ENCODE results near the gene HDAC11. TPM values are rescaled to one million over a fixed set of nuclear protein-coding genes. Genes with fewer than 3 reads are reported as not detected.

Gene HDAC11
- total RNA-seq, 4 donors from 2014 or later: 15.8 to 41.0 (median 32.2) TPM

- Histone ChIP-seq H3K4me3 (no peak overlapping the region), H3K4me1 (peaks cover 13 to 20% (median 16%) of the 10 kb centered on the region in 4 donors), H3K27me3 (peaks cover 0 to 11% (median 0%) of the 10 kb centered on the region in 4 donors), H3K9me3 (no peaks in the 10 kb centered on the region), H3K36me3 (no peaks in the 10 kb centered on the region), H3K27ac (replicated peaks in 1 of 4) (no peak overlapping the region)
- no peak for DNase-seq (ENCODE audit: extremely low spot score)
- TF ChIP-seq CTCF (IDR thresholded peaks at IDR 0.05) (no peak), POLR2AphosphoS5 (IDR thresholded peaks at IDR 0.05) (no peak), EP300 (IDR thresholded peaks at IDR 0.05) (no peak), POLR2A (IDR thresholded peaks at IDR 0.05; ENCODE audit: low read depth) (no peak)
- WGBS: 33% methylated on average over 6 of the region's 7 CpGs
- intact Hi-C loops (cut with DNase I): loop anchor here (2.0 kb wide), 1 partner anchor 23 kb away; no protein-coding TSS in a partner anchor
Observed at GRCh38 chr3:13475871-13476590, 4.1 kb upstream of the HDAC11 start.

GRCh38 chr3:13477943-13478342 lies 2.2 kb upstream of the HDAC11 start:
- Histone ChIP-seq H3K4me3 (no peak overlapping the region), H3K27me3 (peaks cover 0 to 5% (median 0%) of the 10 kb centered on the region in 4 donors), H3K36me3 (peaks cover 0 to under 1% (median 0%) of the 10 kb centered on the region in 4 donors), H3K4me1 (peaks cover 16 to 35% (median 23%) of the 10 kb centered on the region in 4 donors), H3K27ac (replicated peaks in 1 of 4) (no peak overlapping the region), H3K9me3 (no peaks in the 10 kb centered on the region)
- 76% methylated on average over 6 of the region's 6 CpGs for WGBS
- no peak for DNase-seq (ENCODE audit: extremely low spot score)
- intact Hi-C loops (cut with DNase I): loop anchor here (2.0 kb wide), 1 partner anchor 25 kb away; no protein-coding TSS in a partner anchor
- TF ChIP-seq POLR2AphosphoS5 (IDR thresholded peaks at IDR 0.05): no peak
- TF ChIP-seq POLR2A (IDR thresholded peaks at IDR 0.05; ENCODE audit: low read depth): no peak
- no peak for TF ChIP-seq EP300 (IDR thresholded peaks at IDR 0.05)
- no peak for TF ChIP-seq CTCF (IDR thresholded peaks at IDR 0.05)

GRCh38 chr3:13479332-13479581 lies 849 bp upstream of the HDAC11 start:
- Histone ChIP-seq H3K4me1 (peaks cover 18 to 44% (median 29%) of the 10 kb centered on the region in 4 donors), H3K36me3 (peaks cover 0 to 11% (median 6%) of the 10 kb centered on the region in 4 donors), H3K9me3 (no peaks in the 10 kb centered on the region), H3K27me3 (no peaks in the 10 kb centered on the region), H3K27ac (replicated peaks in 1 of 4) (peak overlapping the region; percentile 88 to 95 (median 92)), H3K4me3 (peak overlapping the region; percentile 66 to 87 (median 78))
- intact Hi-C loops (cut with DNase I): no loop called here
- TF ChIP-seq POLR2A (IDR thresholded peaks at IDR 0.05; ENCODE audit: low read depth) (no peak), POLR2AphosphoS5 (IDR thresholded peaks at IDR 0.05) (peak in 1 of 2 donors; percentile 2), CTCF (IDR thresholded peaks at IDR 0.05) (no peak), EP300 (IDR thresholded peaks at IDR 0.05) (no peak)
- no peak for DNase-seq (ENCODE audit: extremely low spot score)
- no CpG with 5 or more reads among the region's 13 CpGs for WGBS

DNA sequence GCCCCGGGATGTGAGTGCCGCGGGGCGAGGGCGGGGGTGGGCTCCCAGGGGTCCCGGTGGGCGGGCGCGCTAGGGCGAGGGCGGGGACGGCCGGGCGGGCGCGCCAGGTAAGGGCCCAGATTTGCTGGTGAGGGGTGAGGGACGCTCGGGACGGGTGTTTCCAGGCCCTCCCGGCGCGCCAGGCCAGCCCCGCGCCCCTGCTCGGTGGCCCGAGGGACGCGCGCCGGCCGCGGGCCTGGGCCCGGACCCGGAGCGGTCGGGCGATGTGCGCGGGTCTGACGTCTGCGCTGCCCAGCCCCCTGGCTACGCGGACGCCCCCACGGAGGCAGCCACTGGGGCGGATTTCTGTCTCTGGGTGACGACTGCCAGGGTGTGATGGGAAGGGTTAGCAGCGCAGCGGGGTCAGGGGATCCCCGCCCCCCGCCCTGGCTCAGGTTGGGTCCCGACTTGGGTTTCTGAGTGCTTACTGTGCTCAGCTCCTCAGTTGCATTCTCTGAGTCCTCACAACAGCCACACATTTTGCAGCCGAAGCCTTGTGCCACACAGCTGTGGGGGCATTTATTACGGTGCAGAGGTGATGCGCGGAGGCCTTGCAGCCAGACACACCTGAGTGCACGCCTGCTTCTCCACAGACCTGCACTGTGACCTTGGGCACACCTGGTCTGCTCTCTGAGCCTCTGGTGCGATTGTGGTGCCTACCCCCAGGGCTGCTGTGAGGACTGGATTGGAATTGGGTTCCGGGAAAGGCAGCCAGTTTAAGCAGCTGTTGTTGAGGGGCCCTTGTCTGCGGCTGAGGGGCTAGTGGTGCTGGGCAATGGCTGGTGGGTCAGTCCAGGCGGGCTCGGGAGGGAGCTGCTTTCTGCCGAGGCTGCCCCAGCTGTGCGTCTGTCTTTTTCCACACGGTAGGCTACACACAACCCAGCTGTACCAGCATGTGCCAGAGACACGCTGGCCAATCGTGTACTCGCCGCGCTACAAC lies 523 bp downstream of the HDAC11 start:
- Histone ChIP-seq H3K4me3 (peak overlapping the region; percentile 66 to 87 (median 78)), H3K36me3 (peaks cover 0 to 11% (median 6%) of the 10 kb centered on the region in 4 donors), H3K4me1 (peaks cover 32 to 58% (median 43%) of the 10 kb centered on the region in 4 donors), H3K9me3 (no peaks in the 10 kb centered on the region), H3K27me3 (no peaks in the 10 kb centered on the region), H3K27ac (replicated peaks in 1 of 4) (peak overlapping the region; percentile 88 to 95 (median 92))
- DNase-seq (ENCODE audit: extremely low spot score): no peak
- intact Hi-C loops (cut with DNase I): no loop called here
- WGBS: 81% methylated on average over 9 of the region's 70 CpGs
- no peak for TF ChIP-seq POLR2A (IDR thresholded peaks at IDR 0.05; ENCODE audit: low read depth)
- no peak for TF ChIP-seq POLR2AphosphoS5 (IDR thresholded peaks at IDR 0.05)
- TF ChIP-seq EP300 (IDR thresholded peaks at IDR 0.05): no peak
- TF ChIP-seq CTCF (IDR thresholded peaks at IDR 0.05): no peak
